Astrocyte (in vitro differentiated cells and primary cell): ENCODE results near the gene MPV17L. TPM values are rescaled to one million over a fixed set of nuclear protein-coding genes. Genes with fewer than 3 reads are reported as not detected.
"Not testable (repeated sequence)": the region's sequence is repeated elsewhere in the genome, so short reads cannot be mapped to it uniquely, and the experiment has no call there.

ENCODE experiments used
- DNase-seq: peaks from one replicate; pipeline ENCODE4 v3.0.0-alpha.2; 2010; ENCODE audit warnings: low read depth
- FAIRE-seq: peaks from 2 replicates; lab custom pipeline; 2011; peaks lifted over from hg19 to GRCh38; lab: Jason Lieb, UNC
- H2AFZ ChIP-seq: 2 replicates; pipeline ENCODE4 v1.6.0; 2012; ENCODE audit warnings: low read depth, low read length, inconsistent platforms
- H3K27ac ChIP-seq: 2 replicates; pipeline ENCODE4 v1.5.1; 2011; ENCODE audit warnings: low read depth, low read length, inconsistent platforms
- H3K27me3 ChIP-seq: 2 replicates; pipeline ENCODE4 v1.6.0; 2011; ENCODE audit warnings: low read length, inconsistent platforms; ENCODE audit not compliant: insufficient read depth
- H3K36me3 ChIP-seq: 2 replicates; pipeline ENCODE4 v1.5.1; 2011; ENCODE audit warnings: low read length, inconsistent platforms; ENCODE audit not compliant: insufficient read depth
- H3K4me1 ChIP-seq: 2 replicates; pipeline ENCODE4 v1.5.1; 2011; ENCODE audit warnings: low read length, inconsistent platforms; ENCODE audit not compliant: insufficient read depth
- H3K4me2 ChIP-seq: 2 replicates; pipeline ENCODE4 v1.6.0; 2012; ENCODE audit warnings: low read length, inconsistent platforms
- H3K4me3 ChIP-seq: 2 replicates; pipeline ENCODE4 v1.5.1; 2011; ENCODE audit warnings: low read depth, mild to moderate bottlenecking, low read length, inconsistent platforms; ENCODE audit not compliant: insufficient read depth
- H3K79me2 ChIP-seq: 2 replicates; pipeline ENCODE4 v1.6.0; 2012; ENCODE audit warnings: mild to moderate bottlenecking, low read length, inconsistent platforms; ENCODE audit not compliant: insufficient read depth
- H3K9ac ChIP-seq: 2 replicates; pipeline ENCODE4 v1.6.0; 2012; ENCODE audit warnings: mild to moderate bottlenecking, low read length, inconsistent platforms
- H3K9me3 ChIP-seq: 2 replicates; pipeline ENCODE4 v1.5.1; 2012; ENCODE audit warnings: low read depth, mild to moderate bottlenecking, low read length, inconsistent platforms; ENCODE audit not compliant: insufficient read depth
- H4K20me1 ChIP-seq: 2 replicates; pipeline ENCODE4 v1.6.0; 2012; ENCODE audit warnings: low read length, inconsistent platforms; ENCODE audit not compliant: insufficient read depth
- H3K27ac Mint-ChIP-seq: one replicate; pipeline ENCODE4 v1.8.0; 2021; ENCODE audit warnings: mild to moderate bottlenecking, mixed read lengths; ENCODE audit not compliant: unreplicated experiment
- H3K27me3 Mint-ChIP-seq: one replicate; pipeline ENCODE4 v1.8.0; 2021; ENCODE audit warnings: low read depth, mixed read lengths; ENCODE audit not compliant: unreplicated experiment
- H3K36me3 Mint-ChIP-seq: one replicate; pipeline ENCODE4 v1.8.0; 2021; ENCODE audit warnings: low read depth, mixed read lengths; ENCODE audit not compliant: unreplicated experiment
- H3K4me1 Mint-ChIP-seq: one replicate; pipeline ENCODE4 v1.8.0; 2021; ENCODE audit warnings: low read depth, mixed read lengths; ENCODE audit not compliant: unreplicated experiment
- H3K4me3 Mint-ChIP-seq: one replicate; pipeline ENCODE4 v1.8.0; 2021; ENCODE audit warnings: mild to moderate bottlenecking, moderate library complexity, mixed read lengths; ENCODE audit not compliant: unreplicated experiment
- H3K9me3 Mint-ChIP-seq: one replicate; pipeline ENCODE4 v1.8.0; 2021; ENCODE audit warnings: mild to moderate bottlenecking, mixed read lengths; ENCODE audit not compliant: unreplicated experiment
- CTCF ChIP-seq: IDR thresholded peaks from 2 replicates; pipeline ENCODE4 v1.5.1; 2011; ENCODE audit warnings: low read depth, mild to moderate bottlenecking, inconsistent platforms, low read length, moderate library complexity; ENCODE audit not compliant: insufficient read depth
- EZH2 ChIP-seq: IDR thresholded peaks from 2 replicates; pipeline ENCODE4 v1.6.1; 2012; ENCODE audit warnings: mild to moderate bottlenecking, low read length, inconsistent platforms; ENCODE audit not compliant: insufficient read depth
- total RNA-seq: library from RNA; stranded (reverse); gene quantifications from 2 replicates; pipeline ENCODE4 v1.2.1, GENCODE V29; 2021

The MPV17L gene
- total RNA-seq, 1 donor from 2014 or later: 0.73 TPM

- not testable (repeated sequence) for H3K36me3 ChIP-seq, H3K27me3 ChIP-seq, H3K27ac Mint-ChIP-seq, H3K4me3 Mint-ChIP-seq, H3K9me3 Mint-ChIP-seq, H3K27me3 Mint-ChIP-seq, H3K36me3 Mint-ChIP-seq, H3K4me3 ChIP-seq, FAIRE-seq, DNase-seq, H3K4me1 Mint-ChIP-seq, H3K79me2 ChIP-seq, H3K4me2 ChIP-seq, H3K9me3 ChIP-seq, H3K9ac ChIP-seq, H3K27ac ChIP-seq, H3K4me1 ChIP-seq, H2AFZ ChIP-seq
- H4K20me1 ChIP-seq: peaks cover 49% of the 10 kb centered on the region
These were observed 59.4 kb downstream of the MPV17L start for GRCh38 chr16:15454933-15455332.

- Histone ChIP-seq H3K27ac (no peak overlapping the region), H2AFZ (no peak overlapping the region), H3K27me3 (no peaks in the 10 kb centered on the region), H3K4me3 (no peak overlapping the region), H3K36me3 (no peaks in the 10 kb centered on the region), H3K4me2 (no peak overlapping the region), H3K9ac (no peak overlapping the region), H3K79me2 (peaks cover 14% of the 10 kb centered on the region), H4K20me1 (peaks cover 63% of the 10 kb centered on the region), H3K9me3 (no peaks in the 10 kb centered on the region), H3K4me1 (peaks cover 4% of the 10 kb centered on the region)
- Mint-ChIP-seq H3K4me1 (peaks cover 16% of the 10 kb centered on the region), H3K9me3 (no peaks in the 10 kb centered on the region), H3K4me3 (no peak overlapping the region), H3K27ac (no peak overlapping the region), H3K36me3 (no peaks in the 10 kb centered on the region), H3K27me3 (no peaks in the 10 kb centered on the region)
- DNase-seq (no peak), FAIRE-seq (no peak)
- no peak for TF ChIP-seq EZH2
- no peak for TF ChIP-seq CTCF
These were observed 61.8 kb downstream of the MPV17L start for GRCh38 chr16:15457400-15457799.

- peaks cover 62% of the 10 kb centered on the region for H4K20me1 ChIP-seq
- no peak for FAIRE-seq
- H3K27me3 ChIP-seq: no peaks in the 10 kb centered on the region
These were observed 62.4 kb downstream of the MPV17L start for GRCh38 chr16:15457958-15458357.

More at GRCh38 chr16:15457958-15458357, 62.4 kb downstream of the MPV17L start:
- Histone ChIP-seq H3K9me3 (no peaks in the 10 kb centered on the region), H2AFZ (no peak overlapping the region), H3K4me3 (no peak overlapping the region), H3K4me1 (peaks cover 7% of the 10 kb centered on the region), H3K27ac (no peak overlapping the region), H3K4me2 (no peak overlapping the region), H3K9ac (no peak overlapping the region), H3K36me3 (no peaks in the 10 kb centered on the region), H3K79me2 (peaks cover 18% of the 10 kb centered on the region)
- Mint-ChIP-seq H3K36me3 (no peaks in the 10 kb centered on the region), H3K4me1 (peaks cover 14% of the 10 kb centered on the region), H3K4me3 (no peak overlapping the region), H3K9me3 (no peaks in the 10 kb centered on the region), H3K27me3 (no peaks in the 10 kb centered on the region), H3K27ac (no peak overlapping the region)
- DNase-seq: no peak
- TF ChIP-seq CTCF: no peak
